Thoracic aorta (tissue), 2 donors: ENCODE data around the gene TMCO6. TPM values are rescaled to one million over a fixed set of nuclear protein-coding genes. Genes with fewer than 3 reads are reported as not detected.
A peak's percentile ranks its signal among the peaks of the same experiment; 100 is the strongest.
"Not testable (repeated sequence)": the region's sequence is repeated elsewhere in the genome, so short reads cannot be mapped to it uniquely, and the experiment has no call there.

ENCODE experiments used
- ATAC-seq: fragments of 150-250 bp; one replicate; pipeline ENCODE4 v1.8.0; 2017; ENCODE audit warnings: low read depth; ENCODE audit not compliant: insufficient number of reproducible peaks, low FRiP score
- DNase-seq: peaks from one replicate; pipeline ENCODE4 v3.0.0-alpha.2; 2020; ENCODE audit warnings: low spot score
- H3K27ac ChIP-seq, 2 donors: fragments of 200-600 bp; sonication (generic); 1 replicate in 1 of 2; 2 replicates in 1 of 2; pipeline ENCODE4 v1.5.1; 2016; ENCODE audit warnings: mild to moderate bottlenecking in 2 of 2, moderate library complexity in 2 of 2
- H3K27me3 ChIP-seq: fragments of 200-600 bp; sonication (generic); replicated peaks from 2 replicates; pipeline ENCODE4 v1.6.0; 2016; ENCODE audit warnings: mild to moderate bottlenecking; ENCODE audit not compliant: insufficient read depth
- H3K36me3 ChIP-seq: fragments of 200-600 bp; sonication (generic); one replicate; pipeline ENCODE4 v1.5.1; 2016
- H3K4me1 ChIP-seq, 2 donors: fragments of 200-600 bp; sonication (generic); 1 replicate in 1 of 2; 2 replicates in 1 of 2; pipeline versions ENCODE4 v1.5.1 to v1.6.0; 2016; ENCODE audit warnings: low read depth in 2 of 2, mild to moderate bottlenecking in 1 of 2; ENCODE audit not compliant: control insufficient read depth in 1 of 2
- H3K4me3 ChIP-seq: fragments of 200-600 bp; sonication (generic); 2 replicates; pipeline ENCODE4 v1.5.1; 2016; ENCODE audit warnings: mild to moderate bottlenecking
- H3K9me3 ChIP-seq: fragments of 200-600 bp; sonication (generic); 2 replicates; pipeline ENCODE4 v1.5.1; 2016
- total RNA-seq, 2 donors: library from RNA; depleted of rRNA; stranded (reverse); fragments of >200 nt; gene quantifications; one replicate each; pipeline versions ENCODE4 v1.1.0 to v1.2.3, GENCODE V29; 2016
- TF ChIP-seq, protein P1 (sequence below): fragments of 200-600 bp; sonication (generic); IDR thresholded peaks from one replicate; pipeline ENCODE4 v1.5.1; 2019; ENCODE audit warnings: antibody characterized with exemption

Gene TMCO6
- total RNA-seq, 2 donors from 2014 or later = 11.4 to 13.5 TPM

DNA sequence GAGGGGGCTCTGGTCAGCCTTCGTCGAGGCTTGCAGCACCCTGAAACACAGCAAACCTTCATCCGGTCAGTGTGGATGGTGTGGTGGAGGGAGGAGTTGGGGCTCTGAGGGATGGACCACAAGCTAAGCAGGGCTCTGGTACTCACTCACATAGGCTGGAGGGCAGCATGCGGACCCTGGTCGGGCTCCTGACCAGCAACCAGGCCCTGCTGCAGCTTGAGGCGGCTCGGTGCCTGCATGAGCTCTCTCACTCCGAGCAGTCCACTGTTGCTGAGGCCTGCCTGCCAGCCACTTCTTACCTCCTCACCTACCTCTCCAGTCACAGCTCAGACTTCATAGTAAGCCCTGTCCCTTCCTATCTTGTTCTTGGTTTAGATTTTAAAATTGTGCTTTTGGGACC lies 2.5 kb downstream of the TMCO6 start:
- DNase-seq = no peak
- H3K4me1 ChIP-seq = peaks cover 6 to 17% of the 10 kb centered on the region in 2 donors
- ATAC-seq = no peak
- TF ChIP-seq, protein P1, sequence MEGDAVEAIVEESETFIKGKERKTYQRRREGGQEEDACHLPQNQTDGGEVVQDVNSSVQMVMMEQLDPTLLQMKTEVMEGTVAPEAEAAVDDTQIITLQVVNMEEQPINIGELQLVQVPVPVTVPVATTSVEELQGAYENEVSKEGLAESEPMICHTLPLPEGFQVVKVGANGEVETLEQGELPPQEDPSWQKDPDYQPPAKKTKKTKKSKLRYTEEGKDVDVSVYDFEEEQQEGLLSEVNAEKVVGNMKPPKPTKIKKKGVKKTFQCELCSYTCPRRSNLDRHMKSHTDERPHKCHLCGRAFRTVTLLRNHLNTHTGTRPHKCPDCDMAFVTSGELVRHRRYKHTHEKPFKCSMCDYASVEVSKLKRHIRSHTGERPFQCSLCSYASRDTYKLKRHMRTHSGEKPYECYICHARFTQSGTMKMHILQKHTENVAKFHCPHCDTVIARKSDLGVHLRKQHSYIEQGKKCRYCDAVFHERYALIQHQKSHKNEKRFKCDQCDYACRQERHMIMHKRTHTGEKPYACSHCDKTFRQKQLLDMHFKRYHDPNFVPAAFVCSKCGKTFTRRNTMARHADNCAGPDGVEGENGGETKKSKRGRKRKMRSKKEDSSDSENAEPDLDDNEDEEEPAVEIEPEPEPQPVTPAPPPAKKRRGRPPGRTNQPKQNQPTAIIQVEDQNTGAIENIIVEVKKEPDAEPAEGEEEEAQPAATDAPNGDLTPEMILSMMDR = no peak
- H3K9me3 ChIP-seq = no peaks in the 10 kb centered on the region
- no peak overlapping the region for H3K4me3 ChIP-seq
- H3K36me3 ChIP-seq = peaks cover 7% of the 10 kb centered on the region
- no peak overlapping the region for H3K27ac ChIP-seq
- H3K27me3 ChIP-seq = no peaks in the 10 kb centered on the region

DNA sequence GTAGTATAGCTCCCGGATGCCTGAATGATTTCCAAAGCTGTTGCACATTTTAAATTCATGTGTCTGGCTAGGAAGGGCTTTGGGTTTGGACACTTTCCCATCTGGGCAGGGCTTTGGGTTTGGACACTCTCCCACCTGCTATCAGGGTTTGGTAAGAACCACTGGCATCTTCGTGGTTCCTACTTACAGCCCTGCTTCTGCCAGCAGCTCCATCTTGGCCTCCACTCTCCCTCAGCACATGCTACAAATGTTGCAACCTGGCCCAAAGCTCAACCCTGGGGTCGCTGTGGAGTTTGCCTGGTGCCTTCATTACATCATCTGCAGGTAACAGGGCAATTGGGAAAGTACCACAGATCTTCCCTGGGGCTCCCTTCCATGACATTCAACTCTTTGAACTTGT lies 3.5 kb downstream of the TMCO6 start:
- DNase-seq = no peak
- Histone ChIP-seq H3K9me3 (no peaks in the 10 kb centered on the region), H3K27me3 (no peaks in the 10 kb centered on the region), H3K27ac (no peak overlapping the region), H3K4me3 (no peak overlapping the region), H3K4me1 (peaks cover 8 to 20% of the 10 kb centered on the region in 2 donors), H3K36me3 (peaks cover 7% of the 10 kb centered on the region)
- TF ChIP-seq, protein P1 = no peak
- ATAC-seq = no peak

DNA sequence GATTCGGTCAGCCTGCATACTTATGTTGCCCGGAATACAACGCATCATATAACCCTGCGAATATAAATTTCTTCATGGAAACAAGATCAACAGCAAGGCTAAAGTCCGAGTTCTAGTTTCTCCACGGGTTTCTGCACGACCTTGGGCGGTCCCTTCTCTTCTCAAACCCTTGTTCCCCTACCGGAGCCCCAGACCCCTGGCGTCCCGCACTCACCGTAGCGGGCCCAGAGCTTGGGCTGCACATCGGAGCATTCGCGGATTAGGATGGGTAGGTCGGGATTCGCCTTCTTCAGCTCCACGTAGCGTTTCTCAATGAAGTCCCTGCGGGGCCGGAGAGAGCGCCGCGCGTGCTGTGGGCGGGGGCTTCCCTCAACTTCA lies 7.8 kb downstream of the TMCO6 start:
- Histone ChIP-seq H3K4me3 (peak overlapping the region; percentile 96), H3K27me3 (no peaks in the 10 kb centered on the region), H3K27ac (peak overlapping the region; percentile 76 to 78), H3K9me3 (no peaks in the 10 kb centered on the region), H3K36me3 (peaks cover 20% of the 10 kb centered on the region), H3K4me1 (peaks cover 8 to 25% of the 10 kb centered on the region in 2 donors)
- DNase-seq = no peak
- TF ChIP-seq, protein P1 = no peak
- no peak for ATAC-seq

DNA sequence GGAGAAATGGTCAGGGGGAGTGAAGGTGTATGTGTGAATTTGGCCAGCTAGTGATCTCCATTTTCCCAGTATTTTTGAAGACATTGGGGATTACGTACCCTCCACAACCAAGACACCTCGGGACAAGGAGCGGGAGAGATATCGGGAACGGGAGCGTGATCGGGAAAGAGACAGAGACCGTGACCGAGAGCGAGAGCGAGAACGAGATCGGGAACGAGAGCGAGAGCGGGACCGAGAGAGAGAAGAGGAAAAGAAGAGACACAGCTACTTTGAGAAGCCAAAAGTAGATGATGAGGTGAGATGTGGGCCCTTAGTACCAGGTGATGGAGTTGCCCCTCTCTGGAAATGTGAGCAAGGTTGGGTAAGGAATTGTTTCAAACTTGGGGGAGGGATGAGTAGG lies 19.6 kb downstream of the TMCO6 start:
- Histone ChIP-seq H3K4me1 (peaks cover 0 to 4% of the 10 kb centered on the region in 2 donors), H3K27me3 (no peaks in the 10 kb centered on the region), H3K9me3 (no peaks in the 10 kb centered on the region), H3K36me3 (peaks cover 83% of the 10 kb centered on the region), H3K27ac (no peak overlapping the region), H3K4me3 (no peak overlapping the region)
- DNase-seq (no peak), ATAC-seq (no peak)
- TF ChIP-seq, protein P1 = no peak

DNA sequence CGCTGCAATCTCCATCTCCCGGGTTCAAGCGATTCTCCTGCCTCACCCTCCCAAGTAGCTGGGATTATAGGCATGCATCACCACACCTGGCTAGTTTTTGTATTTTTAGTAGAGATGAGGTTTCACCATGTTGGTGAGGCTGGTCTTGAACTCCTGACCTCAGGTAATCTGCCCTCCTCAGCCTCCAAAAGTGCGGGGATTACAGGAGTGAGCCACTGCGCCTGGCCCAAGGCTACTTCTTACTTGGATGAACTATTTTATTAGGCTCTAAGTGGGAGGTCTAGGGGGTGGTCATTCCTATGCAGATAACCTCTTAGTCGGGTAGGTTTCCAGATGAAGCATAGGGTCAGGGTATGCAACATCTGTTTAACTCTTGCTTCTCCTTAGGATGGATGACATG lies 21.1 kb downstream of the TMCO6 start:
- not testable (repeated sequence) for ATAC-seq
- peaks cover 68% of the 10 kb centered on the region for H3K36me3 ChIP-seq

DNA sequence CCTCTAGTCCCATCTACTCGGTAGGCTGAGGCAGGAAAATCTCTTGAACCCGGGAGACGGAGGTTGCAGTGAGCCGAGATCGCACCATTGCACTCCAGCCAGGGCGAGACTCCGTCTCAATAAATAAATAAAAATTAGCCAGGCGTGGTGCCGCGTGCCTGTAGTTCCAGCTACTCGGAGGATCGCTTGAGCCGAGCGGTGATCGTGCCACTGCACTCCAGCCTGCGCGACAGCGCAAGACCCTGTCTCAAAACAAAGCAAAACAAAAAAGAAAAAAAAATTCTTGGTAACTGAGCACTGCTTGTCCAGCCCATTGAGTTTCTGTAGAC lies 24.7 kb downstream of the TMCO6 start:
- Histone ChIP-seq H3K4me1 (peaks cover 7 to 22% of the 10 kb centered on the region in 2 donors), H3K27ac (peak overlapping the region; percentile 84 to 89), H3K36me3 (peaks cover 44% of the 10 kb centered on the region), H3K27me3 (no peaks in the 10 kb centered on the region), H3K9me3 (no peaks in the 10 kb centered on the region), H3K4me3 (peak overlapping the region; percentile 74)
- DNase-seq (no peak), ATAC-seq (no peak)
- TF ChIP-seq, protein P1 = no peak

More for the DNA sequence above, 21.1 kb downstream of the TMCO6 start:
- not testable (repeated sequence) for H3K4me1 ChIP-seq, H3K4me3 ChIP-seq, H3K27ac ChIP-seq, H3K9me3 ChIP-seq, DNase-seq, H3K27me3 ChIP-seq
